ENCODE measurements around the gene CYSRT1.

The CYSRT1 gene

GRCh38 chr9:137271696-137272076 is 46.7 kb downstream of the CYSRT1 start:
- no peak overlapping the region for H3K4me3 ChIP-seq (ENCODE audit: low read depth, low read length)
- TF ChIP-seq CTCF (IDR thresholded peaks at IDR 0.05; ENCODE audit: borderline replicate concordance, insufficient read depth, low read depth, low read length): no peak

- TF ChIP-seq CTCF (IDR thresholded peaks at IDR 0.05; ENCODE audit: borderline replicate concordance, insufficient read depth, low read depth, low read length): no peak
- H3K4me3 ChIP-seq (ENCODE audit: low read depth, low read length): no peak overlapping the region
Observed at GRCh38 chr9:137272241-137273094, 47.5 kb downstream of the CYSRT1 start.

- no peak for TF ChIP-seq CTCF (IDR thresholded peaks at IDR 0.05; ENCODE audit: borderline replicate concordance, insufficient read depth, low read depth, low read length)
- no peak overlapping the region for H3K4me3 ChIP-seq (ENCODE audit: low read depth, low read length)
Observed at GRCh38 chr9:137273095-137273490, 48.1 kb downstream of the CYSRT1 start.

GRCh38 chr9:137273611-137274320 is 48.8 kb downstream of the CYSRT1 start:
- no peak overlapping the region for H3K4me3 ChIP-seq (ENCODE audit: low read depth, low read length)
- TF ChIP-seq CTCF (IDR thresholded peaks at IDR 0.05; ENCODE audit: borderline replicate concordance, insufficient read depth, low read depth, low read length): no peak

- no peak for TF ChIP-seq CTCF (IDR thresholded peaks at IDR 0.05; ENCODE audit: borderline replicate concordance, insufficient read depth, low read depth, low read length)
- no peak overlapping the region for H3K4me3 ChIP-seq (ENCODE audit: low read depth, low read length)
Observed at GRCh38 chr9:137275203-137275587, 50.2 kb downstream of the CYSRT1 start.
